Neural cell (in vitro differentiated cells): ENCODE results near the gene WDR70. TPM values are rescaled to one million over a fixed set of nuclear protein-coding genes. Genes with fewer than 3 reads are reported as not detected.

Experiments
- H2AFZ ChIP-seq: fragments of 200-600, 300-800 bp; sonication (generic), shearing (Covaris generic); 2 replicates; pipeline ENCODE4 v1.6.0; 2014; ENCODE audit warnings: low read depth, mild to moderate bottlenecking, antibody characterized with exemption, low read length, moderate library complexity
- H3F3A ChIP-seq: fragments of 200-600 bp; shearing (Covaris generic); 2 replicates; pipeline ENCODE4 v1.6.1; 2016; ENCODE audit warnings: mild to moderate bottlenecking, moderate library complexity, mixed read lengths, antibody characterized with exemption, low read length; ENCODE audit not compliant: insufficient read depth, poor library complexity, severe bottlenecking
- H3K27ac ChIP-seq: fragments of 200-600, 300-800 bp; sonication (generic), shearing (Covaris generic); 2 replicates; pipeline ENCODE4 v1.5.1; 2014; ENCODE audit warnings: mild to moderate bottlenecking, low read length, moderate library complexity
- H3K27me3 ChIP-seq: fragments of 300-800, 200-600 bp; sonication (generic), shearing (Covaris generic); 2 replicates; pipeline ENCODE4 v1.6.0; 2014; ENCODE audit warnings: mild to moderate bottlenecking, low read depth, low read length, moderate library complexity; ENCODE audit not compliant: insufficient read depth
- H3K36me3 ChIP-seq: fragments of 300-800, 200-600 bp; sonication (generic), shearing (Covaris generic); 2 replicates; pipeline ENCODE4 v1.5.1; 2014; ENCODE audit warnings: mild to moderate bottlenecking, antibody characterized with exemption, low read length, moderate library complexity; ENCODE audit not compliant: insufficient read depth
- H3K4me2 ChIP-seq: fragments of 300-800, 200-600 bp; sonication (generic), shearing (Covaris generic); 2 replicates; pipeline ENCODE4 v1.6.0; 2014; ENCODE audit warnings: mild to moderate bottlenecking, low read length
- H3K4me3 ChIP-seq: fragments of 300-800, 200-600 bp; sonication (generic), shearing (Covaris generic); 2 replicates; pipeline ENCODE4 v1.5.1; 2014; ENCODE audit warnings: mild to moderate bottlenecking, low read length, moderate library complexity
- H3K79me2 ChIP-seq: fragments of 200-600 bp; shearing (Covaris generic); replicated peaks from 2 replicates; pipeline ENCODE4 v1.6.0; 2014; ENCODE audit warnings: mild to moderate bottlenecking, low read length, moderate library complexity; ENCODE audit not compliant: insufficient read depth
- H3K9ac ChIP-seq: fragments of 300-800, 200-600 bp; sonication (generic), shearing (Covaris generic); 2 replicates; pipeline ENCODE4 v1.6.1; 2016; ENCODE audit warnings: mild to moderate bottlenecking, low read length, mixed read lengths
- H3K9me2 ChIP-seq: fragments of 200-600 bp; shearing (Covaris generic); 2 replicates; pipeline ENCODE4 v1.6.1; 2016; ENCODE audit warnings: mild to moderate bottlenecking, low read length, mixed read lengths; ENCODE audit not compliant: insufficient read depth
- H3K9me3 ChIP-seq: fragments of 200-600, 300-800 bp; sonication (generic), shearing (Covaris generic); 2 replicates; pipeline ENCODE4 v1.6.1; 2016; ENCODE audit warnings: mild to moderate bottlenecking, mixed run types, low read length, moderate library complexity, mixed read lengths
- H4K20me1 ChIP-seq: fragments of 200-600 bp; shearing (Covaris generic); 2 replicates; pipeline ENCODE4 v1.6.1; 2016; ENCODE audit warnings: mild to moderate bottlenecking, mixed run types; ENCODE audit not compliant: insufficient read depth
- EP300 ChIP-seq: fragments of 450-650 bp; conservative IDR thresholded peaks from 2 replicates; pipeline ENCODE4 v1.6.1; 2014; ENCODE audit warnings: antibody characterized with exemption, mild to moderate bottlenecking, moderate library complexity; ENCODE audit not compliant: poor library complexity, severe bottlenecking
- EZH2 ChIP-seq: fragments of 200-600, 300-800 bp; shearing (Covaris generic), sonication (generic); IDR thresholded peaks from 2 replicates; pipeline ENCODE4 v1.6.1; 2014; ENCODE audit warnings: antibody characterized with exemption, low read length, borderline replicate concordance, mild to moderate bottlenecking; ENCODE audit not compliant: insufficient read depth, poor library complexity, severe bottlenecking
- MXI1 ChIP-seq: fragments of 450-650 bp; conservative IDR thresholded peaks from 2 replicates; pipeline ENCODE4 v1.6.1; 2014; ENCODE audit warnings: antibody characterized with exemption, mild to moderate bottlenecking; ENCODE audit not compliant: poor library complexity, severe bottlenecking
- POLR2AphosphoS5 ChIP-seq: IDR thresholded peaks from 2 replicates; pipeline ENCODE4 v1.6.1; 2012
- RAD21 ChIP-seq: fragments of 450-650 bp; conservative IDR thresholded peaks from 2 replicates; pipeline ENCODE4 v1.6.1; 2014; ENCODE audit warnings: antibody characterized with exemption, mild to moderate bottlenecking, moderate library complexity
- SMC3 ChIP-seq: fragments of 450-650 bp; conservative IDR thresholded peaks from 2 replicates; pipeline ENCODE4 v1.6.1; 2014; ENCODE audit warnings: antibody characterized with exemption, mild to moderate bottlenecking, moderate library complexity; ENCODE audit not compliant: poor library complexity
- TAF1 ChIP-seq: IDR thresholded peaks from 2 replicates; pipeline ENCODE4 v1.6.1; 2012; ENCODE audit warnings: low read depth
- polyA plus RNA-seq: library from polyadenylated mRNA; depleted of rRNA; stranded (reverse); fragments of >200 nt; gene quantifications from 2 replicates; pipeline ENCODE4 v1.2.3, GENCODE V29; 2014
- TF ChIP-seq, protein P1 (sequence below): fragments of 450-650 bp; IDR thresholded peaks from 2 replicates; pipeline ENCODE4 v1.5.1; 2014; ENCODE audit warnings: antibody characterized with exemption, mild to moderate bottlenecking, moderate library complexity; ENCODE audit not compliant: poor library complexity, severe bottlenecking
- TF ChIP-seq, protein P2 (sequence below): IDR thresholded peaks from 2 replicates; pipeline ENCODE4 v1.6.1; 2012; ENCODE audit warnings: borderline replicate concordance

The WDR70 gene
- polyA plus RNA-seq, 1 donor from 2014 or later = 40.9 TPM

DNA sequence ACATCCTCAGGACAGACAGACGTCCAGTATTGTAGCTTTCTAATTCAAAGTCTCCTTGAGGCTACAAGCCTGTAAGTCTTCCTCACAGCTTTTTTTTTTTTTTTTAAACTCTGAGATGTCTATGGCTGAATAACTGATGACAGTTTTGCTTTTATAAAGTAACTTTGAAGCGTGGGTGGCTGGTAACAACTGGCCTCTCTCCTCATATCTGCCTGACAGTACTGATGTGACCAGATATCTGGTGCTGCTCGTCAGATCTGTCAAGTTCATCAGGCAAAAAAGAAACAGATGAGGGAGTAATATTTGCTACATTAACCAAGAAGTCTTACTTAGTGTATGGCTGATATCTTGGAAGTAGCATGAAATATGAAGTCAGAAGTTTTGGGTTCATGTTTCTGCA is 388.1 kb downstream of the WDR70 start:
- H3K4me3 ChIP-seq = no peak overlapping the region
- H2AFZ ChIP-seq = no peak overlapping the region
- H3K36me3 ChIP-seq = no peaks in the 10 kb centered on the region
- H3K27me3 ChIP-seq = no peaks in the 10 kb centered on the region
- H3K9me3 ChIP-seq = no peaks in the 10 kb centered on the region
- no peak overlapping the region for H3K4me2 ChIP-seq
- no peaks in the 10 kb centered on the region for H3K9me2 ChIP-seq
- no peak overlapping the region for H3K27ac ChIP-seq
- no peak overlapping the region for H3K9ac ChIP-seq
- no peaks in the 10 kb centered on the region for H4K20me1 ChIP-seq
- TF ChIP-seq EZH2 (no peak), SMC3 (no peak), TAF1 (no peak), RAD21 (no peak), POLR2AphosphoS5 (no peak), MXI1 (no peak), EP300 (no peak)
- TF ChIP-seq, protein P1, sequence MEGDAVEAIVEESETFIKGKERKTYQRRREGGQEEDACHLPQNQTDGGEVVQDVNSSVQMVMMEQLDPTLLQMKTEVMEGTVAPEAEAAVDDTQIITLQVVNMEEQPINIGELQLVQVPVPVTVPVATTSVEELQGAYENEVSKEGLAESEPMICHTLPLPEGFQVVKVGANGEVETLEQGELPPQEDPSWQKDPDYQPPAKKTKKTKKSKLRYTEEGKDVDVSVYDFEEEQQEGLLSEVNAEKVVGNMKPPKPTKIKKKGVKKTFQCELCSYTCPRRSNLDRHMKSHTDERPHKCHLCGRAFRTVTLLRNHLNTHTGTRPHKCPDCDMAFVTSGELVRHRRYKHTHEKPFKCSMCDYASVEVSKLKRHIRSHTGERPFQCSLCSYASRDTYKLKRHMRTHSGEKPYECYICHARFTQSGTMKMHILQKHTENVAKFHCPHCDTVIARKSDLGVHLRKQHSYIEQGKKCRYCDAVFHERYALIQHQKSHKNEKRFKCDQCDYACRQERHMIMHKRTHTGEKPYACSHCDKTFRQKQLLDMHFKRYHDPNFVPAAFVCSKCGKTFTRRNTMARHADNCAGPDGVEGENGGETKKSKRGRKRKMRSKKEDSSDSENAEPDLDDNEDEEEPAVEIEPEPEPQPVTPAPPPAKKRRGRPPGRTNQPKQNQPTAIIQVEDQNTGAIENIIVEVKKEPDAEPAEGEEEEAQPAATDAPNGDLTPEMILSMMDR = no peak
- TF ChIP-seq, protein P2, sequence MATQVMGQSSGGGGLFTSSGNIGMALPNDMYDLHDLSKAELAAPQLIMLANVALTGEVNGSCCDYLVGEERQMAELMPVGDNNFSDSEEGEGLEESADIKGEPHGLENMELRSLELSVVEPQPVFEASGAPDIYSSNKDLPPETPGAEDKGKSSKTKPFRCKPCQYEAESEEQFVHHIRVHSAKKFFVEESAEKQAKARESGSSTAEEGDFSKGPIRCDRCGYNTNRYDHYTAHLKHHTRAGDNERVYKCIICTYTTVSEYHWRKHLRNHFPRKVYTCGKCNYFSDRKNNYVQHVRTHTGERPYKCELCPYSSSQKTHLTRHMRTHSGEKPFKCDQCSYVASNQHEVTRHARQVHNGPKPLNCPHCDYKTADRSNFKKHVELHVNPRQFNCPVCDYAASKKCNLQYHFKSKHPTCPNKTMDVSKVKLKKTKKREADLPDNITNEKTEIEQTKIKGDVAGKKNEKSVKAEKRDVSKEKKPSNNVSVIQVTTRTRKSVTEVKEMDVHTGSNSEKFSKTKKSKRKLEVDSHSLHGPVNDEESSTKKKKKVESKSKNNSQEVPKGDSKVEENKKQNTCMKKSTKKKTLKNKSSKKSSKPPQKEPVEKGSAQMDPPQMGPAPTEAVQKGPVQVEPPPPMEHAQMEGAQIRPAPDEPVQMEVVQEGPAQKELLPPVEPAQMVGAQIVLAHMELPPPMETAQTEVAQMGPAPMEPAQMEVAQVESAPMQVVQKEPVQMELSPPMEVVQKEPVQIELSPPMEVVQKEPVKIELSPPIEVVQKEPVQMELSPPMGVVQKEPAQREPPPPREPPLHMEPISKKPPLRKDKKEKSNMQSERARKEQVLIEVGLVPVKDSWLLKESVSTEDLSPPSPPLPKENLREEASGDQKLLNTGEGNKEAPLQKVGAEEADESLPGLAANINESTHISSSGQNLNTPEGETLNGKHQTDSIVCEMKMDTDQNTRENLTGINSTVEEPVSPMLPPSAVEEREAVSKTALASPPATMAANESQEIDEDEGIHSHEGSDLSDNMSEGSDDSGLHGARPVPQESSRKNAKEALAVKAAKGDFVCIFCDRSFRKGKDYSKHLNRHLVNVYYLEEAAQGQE = no peak
- no peaks in the 10 kb centered on the region for H3K79me2 ChIP-seq
- H3F3A ChIP-seq = no peaks in the 10 kb centered on the region

DNA sequence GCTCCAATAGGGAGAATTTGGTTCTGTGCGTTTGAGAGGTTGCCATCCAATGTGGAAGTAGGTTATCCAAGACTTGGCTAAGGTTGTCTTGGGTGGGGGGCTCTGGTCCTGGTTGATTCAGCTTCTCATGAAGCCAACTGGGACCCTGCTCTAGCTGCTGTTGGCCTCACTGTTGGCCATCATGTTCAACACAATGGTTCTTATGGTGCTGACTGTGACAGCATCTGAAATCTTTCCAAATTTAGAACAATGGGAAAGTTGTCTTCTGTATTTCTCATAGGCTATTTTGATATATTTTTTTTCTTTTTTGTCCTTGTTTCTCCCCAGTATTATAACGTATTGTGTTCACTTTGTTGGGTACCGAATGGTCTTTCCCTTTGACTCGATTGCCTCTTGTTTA is 388.8 kb downstream of the WDR70 start:
- no peaks in the 10 kb centered on the region for H3F3A ChIP-seq
- no peak overlapping the region for H2AFZ ChIP-seq
- H3K27me3 ChIP-seq = no peaks in the 10 kb centered on the region
- no peak overlapping the region for H3K4me3 ChIP-seq
- no peaks in the 10 kb centered on the region for H3K36me3 ChIP-seq
- H3K9me3 ChIP-seq = no peaks in the 10 kb centered on the region
- no peaks in the 10 kb centered on the region for H3K9me2 ChIP-seq
- H3K79me2 ChIP-seq = no peaks in the 10 kb centered on the region
- no peaks in the 10 kb centered on the region for H4K20me1 ChIP-seq
- TF ChIP-seq, protein P2 = no peak
- TF ChIP-seq EZH2 = no peak
- TF ChIP-seq POLR2AphosphoS5 = no peak
- TF ChIP-seq, protein P1 = no peak
- no peak for TF ChIP-seq MXI1
- TF ChIP-seq EP300 = no peak
- no peak for TF ChIP-seq TAF1
- no peak for TF ChIP-seq RAD21
- no peak for TF ChIP-seq SMC3
- H3K27ac ChIP-seq = no peak overlapping the region
- no peak overlapping the region for H3K4me2 ChIP-seq
- no peak overlapping the region for H3K9ac ChIP-seq
